Measurements from ENCODE around the gene TPRG1.
"Not testable (repeated sequence)": the region's sequence is repeated elsewhere in the genome, so short reads cannot be mapped to it uniquely, and the experiment has no call there.

Gene TPRG1

GRCh38 chr3:189304465-189305351 lies 132.9 kb downstream of the TPRG1 start:
- in situ Hi-C loops (cut with MboI; ENCODE audit: low sequenced_read_pairs) = no loop called here

- in situ Hi-C loops (cut with MboI; ENCODE audit: low sequenced_read_pairs) = no loop called here
These were observed 133.6 kb downstream of the TPRG1 start for GRCh38 chr3:189305412-189305811.

GRCh38 chr3:189307963-189308362 lies 136.2 kb downstream of the TPRG1 start:
- in situ Hi-C loops (cut with MboI; ENCODE audit: low sequenced_read_pairs) = no loop called here

- in situ Hi-C loops (cut with MboI; ENCODE audit: low sequenced_read_pairs) = no loop called here
These were observed 136.8 kb downstream of the TPRG1 start for GRCh38 chr3:189308608-189309007.

DNA sequence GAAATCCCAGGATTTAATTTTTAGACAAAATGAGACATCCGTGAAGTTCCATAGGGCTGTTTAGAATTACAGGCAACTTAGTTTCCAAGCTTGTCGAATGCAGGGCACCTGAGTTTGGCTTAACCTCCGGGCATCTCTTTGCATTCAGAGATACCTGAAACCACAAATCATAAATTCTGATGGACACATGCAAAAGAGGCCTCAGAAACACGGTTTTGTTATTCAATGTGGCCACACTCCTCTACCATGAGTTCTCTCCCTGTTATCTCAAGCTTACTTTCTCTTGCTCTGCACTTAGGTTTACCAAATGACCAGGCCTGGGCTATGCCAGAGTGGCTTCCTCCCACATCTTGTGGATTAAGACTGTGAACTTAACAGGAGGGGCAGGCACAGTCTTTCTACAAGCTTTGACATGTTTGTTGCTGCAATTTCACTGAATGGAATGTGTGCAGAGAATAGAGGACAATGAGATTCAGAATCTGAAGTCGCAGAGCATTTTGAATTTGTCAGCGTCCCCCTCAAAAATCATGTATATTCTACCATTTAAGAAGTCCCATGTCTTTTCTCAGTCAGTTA lies 137.7 kb downstream of the TPRG1 start:
- in situ Hi-C loops (cut with MboI; ENCODE audit: low sequenced_read_pairs) = no loop called here

DNA sequence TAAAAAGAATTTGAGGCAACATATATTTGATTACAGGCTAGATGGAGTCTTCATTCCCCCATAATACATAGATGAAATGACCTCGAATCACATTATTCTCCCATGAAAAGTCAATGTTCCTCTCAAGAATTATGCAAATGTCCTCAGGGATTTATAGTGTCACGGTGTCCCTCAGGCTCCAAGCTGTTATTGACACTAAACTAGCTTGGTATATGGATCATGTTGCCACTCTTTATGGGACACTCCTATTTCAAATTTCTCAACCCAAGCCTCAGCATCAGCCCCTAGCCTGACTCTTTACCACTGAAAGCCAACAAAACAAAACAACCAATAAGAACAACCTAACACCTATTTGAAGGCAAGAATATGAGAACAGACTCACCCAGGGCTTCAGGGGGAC lies 139.8 kb downstream of the TPRG1 start:
- in situ Hi-C loops (cut with MboI; ENCODE audit: low sequenced_read_pairs) = no loop called here

DNA sequence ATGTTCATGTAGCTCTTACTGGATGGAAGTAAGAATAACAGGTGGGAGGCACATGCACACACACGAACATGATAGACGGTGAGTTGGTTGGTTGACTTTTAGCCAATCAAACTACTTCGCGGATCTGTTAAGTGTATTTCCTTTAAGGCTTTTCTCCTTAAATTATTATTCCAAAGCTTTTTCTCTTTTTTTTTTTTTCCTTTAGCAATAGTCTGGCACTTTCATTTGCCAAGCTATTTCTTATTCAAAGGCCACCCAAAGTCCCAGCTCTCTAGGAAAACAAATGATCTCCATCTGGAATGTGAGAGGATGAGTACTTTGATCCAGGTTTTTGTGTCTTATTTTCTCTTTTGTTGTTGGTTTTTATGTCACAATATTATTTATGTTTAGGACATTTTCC lies 141.1 kb downstream of the TPRG1 start:
- in situ Hi-C loops (cut with MboI; ENCODE audit: low sequenced_read_pairs) = no loop called here

GRCh38 chr3:189316296-189317019 lies 144.7 kb downstream of the TPRG1 start:
- in situ Hi-C loops (cut with MboI; ENCODE audit: low sequenced_read_pairs) = no loop called here

GRCh38 chr3:189317911-189318310 lies 146.1 kb downstream of the TPRG1 start:
- in situ Hi-C loops (cut with MboI; ENCODE audit: low sequenced_read_pairs) = no loop called here

GRCh38 chr3:189320511-189320910 lies 148.7 kb downstream of the TPRG1 start:
- in situ Hi-C loops (cut with MboI; ENCODE audit: low sequenced_read_pairs) = no loop called here

GRCh38 chr3:189322339-189322738 lies 150.6 kb downstream of the TPRG1 start:
- in situ Hi-C loops (cut with MboI; ENCODE audit: low sequenced_read_pairs) = no loop called here

DNA sequence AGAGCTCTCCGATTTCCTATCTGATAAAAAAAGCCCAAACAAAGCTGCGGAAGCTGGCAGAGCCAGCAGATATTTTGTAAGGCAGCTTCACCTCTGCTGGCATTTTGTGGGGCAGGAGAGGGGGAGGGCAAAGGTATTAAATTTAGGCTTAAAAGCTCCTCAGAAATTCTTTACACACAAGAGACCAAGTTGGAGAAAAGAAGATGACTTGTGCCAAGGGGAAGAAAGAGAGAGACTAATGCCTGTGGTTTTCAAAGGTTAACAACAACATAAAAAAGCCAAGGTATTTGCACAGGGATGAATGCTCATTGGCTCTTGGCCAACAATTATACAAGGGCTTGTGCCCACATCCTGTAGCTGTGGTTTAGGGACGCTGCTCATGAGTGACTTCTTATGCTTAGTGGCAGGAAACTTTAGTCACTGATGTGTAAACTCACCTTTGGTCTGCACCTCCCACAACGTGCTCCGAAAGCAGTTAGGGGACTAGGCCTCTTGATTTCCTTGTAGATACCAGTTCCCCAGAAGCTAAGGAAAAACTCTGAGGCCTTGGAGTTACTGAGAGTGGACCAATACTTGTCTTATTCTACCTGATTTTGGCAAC lies 152.9 kb downstream of the TPRG1 start:
- in situ Hi-C loops (cut with MboI; ENCODE audit: low sequenced_read_pairs) = no loop called here

GRCh38 chr3:189325454-189325853 lies 153.7 kb downstream of the TPRG1 start:
- in situ Hi-C loops (cut with MboI; ENCODE audit: low sequenced_read_pairs) = no loop called here

DNA sequence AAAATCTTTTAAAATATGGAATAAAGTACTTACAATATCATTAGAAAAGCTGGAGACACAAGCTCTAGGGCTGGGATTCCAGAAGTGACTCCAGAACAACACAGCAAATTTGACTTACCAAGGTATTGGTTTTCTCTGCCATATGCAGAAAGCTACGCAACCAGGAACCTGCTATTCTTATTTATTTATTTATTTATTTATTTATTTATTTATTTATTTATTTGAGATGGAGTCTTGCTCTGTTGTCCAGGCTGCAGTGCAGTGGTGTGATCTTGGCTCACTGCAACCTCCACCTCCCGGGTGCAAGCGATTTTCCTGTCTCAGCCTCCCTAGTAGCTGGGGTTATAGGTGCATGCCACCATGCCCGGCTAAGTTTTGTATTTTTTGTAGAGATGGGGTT lies 157.9 kb downstream of the TPRG1 start:
- in situ Hi-C loops (cut with MboI; ENCODE audit: low sequenced_read_pairs) = not testable (repeated sequence)

GRCh38 chr3:189330066-189330465 lies 158.3 kb downstream of the TPRG1 start:
- in situ Hi-C loops (cut with MboI; ENCODE audit: low sequenced_read_pairs) = no loop called here

GRCh38 chr3:189331002-189331418 lies 159.2 kb downstream of the TPRG1 start:
- in situ Hi-C loops (cut with MboI; ENCODE audit: low sequenced_read_pairs) = no loop called here

GRCh38 chr3:189334064-189334920 lies 162.5 kb downstream of the TPRG1 start:
- in situ Hi-C loops (cut with MboI; ENCODE audit: low sequenced_read_pairs) = no loop called here

DNA sequence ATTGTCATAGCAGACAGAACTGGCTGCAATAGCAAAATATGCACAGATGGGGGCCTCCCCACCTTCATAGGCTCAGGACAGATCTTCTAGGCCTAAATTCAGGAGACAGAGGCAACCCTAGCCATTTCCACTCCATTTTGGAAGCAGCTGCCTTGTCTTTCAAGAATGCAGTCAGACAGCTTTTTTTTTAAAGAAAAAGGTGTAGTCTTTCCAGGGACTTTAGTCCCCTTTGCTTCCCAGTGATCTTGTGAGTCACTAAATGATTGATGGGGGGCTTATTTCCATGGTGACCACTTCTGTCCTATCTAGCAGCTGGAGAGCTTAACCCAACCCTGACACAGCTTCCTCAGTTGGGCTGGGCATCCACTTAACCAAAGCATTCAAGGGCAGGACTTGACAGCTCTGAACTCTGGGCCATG lies 165.9 kb downstream of the TPRG1 start:
- in situ Hi-C loops (cut with MboI; ENCODE audit: low sequenced_read_pairs) = no loop called here

DNA sequence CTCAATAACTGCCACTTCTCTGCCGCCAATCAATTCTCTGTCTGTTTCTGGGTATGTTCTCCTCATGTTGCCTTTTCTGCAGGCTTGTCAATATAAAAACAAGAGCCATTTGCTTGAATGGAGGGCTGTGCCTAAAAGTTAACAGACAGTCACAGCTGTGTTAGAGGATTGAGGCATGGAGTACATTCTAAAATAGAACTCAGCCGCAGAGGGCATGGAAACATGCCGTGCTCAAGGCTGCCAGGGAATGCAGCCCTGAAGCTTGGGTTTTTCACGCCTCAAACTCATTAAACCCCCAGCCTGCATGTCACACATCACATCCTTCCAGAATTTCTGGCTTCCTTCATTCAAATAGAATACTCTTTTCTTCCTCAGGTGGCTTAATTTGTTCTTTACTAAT lies 166.6 kb downstream of the TPRG1 start:
- in situ Hi-C loops (cut with MboI; ENCODE audit: low sequenced_read_pairs) = no loop called here

- in situ Hi-C loops (cut with MboI; ENCODE audit: low sequenced_read_pairs) = no loop called here
These were observed 168.2 kb downstream of the TPRG1 start for GRCh38 chr3:189339996-189340395.

All from HL-60/S4 (cell line).